Endothelial cell of umbilical vein (primary cell): Measurements from ENCODE around the gene IGFL4.

Experiments used
- EZH2 ChIP-seq: IDR thresholded peaks from 2 replicates; pipeline ENCODE4 v1.6.1; 2012; ENCODE audit warnings: borderline replicate concordance, low read depth, mild to moderate bottlenecking, moderate library complexity, low read length, inconsistent platforms; ENCODE audit not compliant: severe bottlenecking
- FOS ChIP-seq: IDR thresholded peaks from 2 replicates; pipeline ENCODE4 v1.6.1; 2011; ENCODE audit warnings: mild to moderate bottlenecking, low read length, moderate library complexity, borderline replicate concordance; ENCODE audit not compliant: insufficient read depth
- MAX ChIP-seq: IDR thresholded peaks from 2 replicates; pipeline ENCODE4 v1.6.1; 2011; ENCODE audit not compliant: insufficient read depth, insufficient read length
- POLR2A ChIP-seq: IDR thresholded peaks from 2 replicates; pipeline ENCODE4 v1.6.1; 2012; ENCODE audit warnings: low read depth, mild to moderate bottlenecking, control low read depth, low read length
- POLR2AphosphoS5 ChIP-seq: IDR thresholded peaks from 2 replicates; pipeline ENCODE4 v1.6.1; 2012; ENCODE audit warnings: low read depth, mild to moderate bottlenecking, control low read depth, low read length, moderate library complexity; ENCODE audit not compliant: insufficient read depth
- TF ChIP-seq, protein P1 (sequence below), 2 donors: IDR thresholded peaks; 1 replicate in 1 of 2; 2 replicates in 1 of 2; pipeline ENCODE4 v1.5.1; 2011; ENCODE audit warnings: low read length in 2 of 2, mild to moderate bottlenecking in 2 of 2, moderate library complexity in 2 of 2, control low read depth in 1 of 2, inconsistent platforms in 1 of 2, low read depth in 1 of 2; ENCODE audit not compliant: insufficient read depth in 1 of 2; ENCODE audit errors: extremely low read depth in 1 of 2

GRCh38 chr19:46014534-46014933, 26.3 kb downstream of the IGFL4 start:
- TF ChIP-seq, protein P1, sequence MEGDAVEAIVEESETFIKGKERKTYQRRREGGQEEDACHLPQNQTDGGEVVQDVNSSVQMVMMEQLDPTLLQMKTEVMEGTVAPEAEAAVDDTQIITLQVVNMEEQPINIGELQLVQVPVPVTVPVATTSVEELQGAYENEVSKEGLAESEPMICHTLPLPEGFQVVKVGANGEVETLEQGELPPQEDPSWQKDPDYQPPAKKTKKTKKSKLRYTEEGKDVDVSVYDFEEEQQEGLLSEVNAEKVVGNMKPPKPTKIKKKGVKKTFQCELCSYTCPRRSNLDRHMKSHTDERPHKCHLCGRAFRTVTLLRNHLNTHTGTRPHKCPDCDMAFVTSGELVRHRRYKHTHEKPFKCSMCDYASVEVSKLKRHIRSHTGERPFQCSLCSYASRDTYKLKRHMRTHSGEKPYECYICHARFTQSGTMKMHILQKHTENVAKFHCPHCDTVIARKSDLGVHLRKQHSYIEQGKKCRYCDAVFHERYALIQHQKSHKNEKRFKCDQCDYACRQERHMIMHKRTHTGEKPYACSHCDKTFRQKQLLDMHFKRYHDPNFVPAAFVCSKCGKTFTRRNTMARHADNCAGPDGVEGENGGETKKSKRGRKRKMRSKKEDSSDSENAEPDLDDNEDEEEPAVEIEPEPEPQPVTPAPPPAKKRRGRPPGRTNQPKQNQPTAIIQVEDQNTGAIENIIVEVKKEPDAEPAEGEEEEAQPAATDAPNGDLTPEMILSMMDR (IDR thresholded peaks at IDR 0.05; ENCODE audit: extremely low read depth in 1 of 2, insufficient read depth in 1 of 2, low read depth in 1 of 2, low read length in 2 of 2), result no peak
- no peak for TF ChIP-seq EZH2
- TF ChIP-seq POLR2A, result no peak
- TF ChIP-seq POLR2AphosphoS5, result no peak
- no peak for TF ChIP-seq MAX
- TF ChIP-seq FOS, result no peak
